T-cell (primary cell): ENCODE results near the gene TRIP13. TPM values are rescaled to one million over a fixed set of nuclear protein-coding genes. Genes with fewer than 3 reads are reported as not detected.

Source experiments
- ATAC-seq, 4 experiments: fragments of 200-7000 bp in 3 of 4; fragments of 150-1000 bp in 1 of 4; cut with Tn5 transposase; replicated peaks in 1 of 4; 1 replicate in 3 of 4; 2 replicates in 1 of 4; pipeline ENCODE4 v1.10.0; 2021; ENCODE audit warnings: moderate library complexity in 3 of 4, mild to moderate bottlenecking in 2 of 4, moderate number of reproducible peaks in 1 of 4
- CTCF ChIA-PET, 2 donors: fragments of 300-600 bp; sonication (Branson Sonifier 250); formaldehyde crosslinking; loops; one replicate each; lab custom pipeline; 2022; ENCODE audit warnings: antibody characterized with exemption in 2 of 2; lab: Charles Lee
- POLR2A ChIA-PET, 2 donors: fragments of 300-600 bp; sonication (Branson Sonifier 250); formaldehyde crosslinking; loops; one replicate each; lab custom pipeline; 2022; ENCODE audit warnings: antibody characterized with exemption in 2 of 2; lab: Charles Lee
- DNase-seq, 35 experiments: peaks; one replicate each; pipeline versions ENCODE4 v3.0.0 to v3.0.0-alpha.2; 2013 to 2023
- H3K27ac ChIP-seq: one replicate; pipeline ENCODE4 v1.5.1; 2013; ENCODE audit warnings: low read length
- H3K27me3 ChIP-seq, 2 experiments: replicated peaks in 1 of 2; 1 replicate in 1 of 2; 2 replicates in 1 of 2; pipeline versions ENCODE4 v1.6.1 to v1.7.0; 2013; ENCODE audit warnings: low read length in 1 of 2, mixed read lengths in 1 of 2; ENCODE audit not compliant: control insufficient read depth in 2 of 2, insufficient read depth in 2 of 2; ENCODE audit errors: extremely low read depth in 1 of 2
- H3K36me3 ChIP-seq, 2 donors: 1 replicate in 1 of 2; 2 replicates in 1 of 2; pipeline versions ENCODE4 v1.6.1 to v1.7.0; 2013; ENCODE audit warnings: low read length in 1 of 2; ENCODE audit not compliant: control insufficient read depth in 2 of 2, insufficient read depth in 1 of 2; ENCODE audit errors: extremely low read depth in 1 of 2
- H3K4me1 ChIP-seq, 2 experiments: 1 replicate in 1 of 2; 2 replicates in 1 of 2; pipeline versions ENCODE4 v1.6.1 to v1.7.0; 2013; ENCODE audit warnings: low read length in 2 of 2, mixed read lengths in 1 of 2; ENCODE audit not compliant: insufficient read depth in 2 of 2, control insufficient read depth in 1 of 2; ENCODE audit errors: extremely low read depth in 1 of 2
- H3K4me3 ChIP-seq, 2 donors: 1 replicate in 1 of 2; 2 replicates in 1 of 2; pipeline versions ENCODE4 v1.5.1 to v1.7.0; 2013; ENCODE audit warnings: mild to moderate bottlenecking in 2 of 2, low read length in 1 of 2, moderate library complexity in 1 of 2; ENCODE audit not compliant: control insufficient read depth in 1 of 2; ENCODE audit errors: extremely low read depth in 1 of 2
- H3K9me3 ChIP-seq: 2 replicates; pipeline ENCODE4 v1.7.0; 2013
- H3K27ac Mint-ChIP-seq, 2 donors: one replicate each; pipeline ENCODE4 v1.8.0; 2020 to 2021; ENCODE audit warnings: mild to moderate bottlenecking in 2 of 2, mixed read lengths in 2 of 2
- H3K27me3 Mint-ChIP-seq, 2 donors: one replicate each; pipeline ENCODE4 v1.8.0; 2021 to 2022; ENCODE audit warnings: mixed read lengths in 2 of 2
- H3K36me3 Mint-ChIP-seq: one replicate; pipeline ENCODE4 v1.8.0; 2021; ENCODE audit warnings: mixed read lengths
- H3K4me1 Mint-ChIP-seq, 3 donors: one replicate each; pipeline ENCODE4 v1.8.0; 2020 to 2022; ENCODE audit warnings: mixed read lengths in 3 of 3, mild to moderate bottlenecking in 1 of 3
- H3K4me3 Mint-ChIP-seq, 3 donors: one replicate each; pipeline ENCODE4 v1.8.0; 2020 to 2022; ENCODE audit warnings: mild to moderate bottlenecking in 3 of 3, mixed read lengths in 3 of 3, moderate library complexity in 3 of 3
- H3K9me3 Mint-ChIP-seq, 3 donors: one replicate each; pipeline ENCODE4 v1.8.0; 2020 to 2022; ENCODE audit warnings: mixed read lengths in 3 of 3
- WGBS: methylation state at CpG from one replicate; pipeline ENCODE4 v1.1.5; 2013; ENCODE audit warnings: missing lambda C conversion rate; ENCODE audit not compliant: insufficient coverage; 5-methylcytosine and 5-hydroxymethylcytosine counted together
- total RNA-seq, 35 experiments: library from RNA in 6 of 35; stranded (reverse) in 6 of 35; fragments of 120-200 nt in 1 of 35; gene quantifications; one replicate each; pipeline versions ENCODE4 v1.2.1 to v1.2.4 and lab custom pipeline; 2013 to 2026

Gene TRIP13
- total RNA-seq, 5 donors from 2014 or later (not counting 1 experiment from before 2014, with no cell fraction given) = 0.66 to 1.3 (median 0.95) TPM

GRCh38 chr5:944992-945685 is 52.5 kb downstream of the TRIP13 start:
- no peak overlapping the region for H3K4me3 Mint-ChIP-seq
- no peaks in the 10 kb centered on the region for H3K36me3 Mint-ChIP-seq
- no peaks in the 10 kb centered on the region for H3K4me1 ChIP-seq
- WGBS = 77% methylated on average over 8 of the region's 12 CpGs
- H3K9me3 ChIP-seq = no peaks in the 10 kb centered on the region
- no peak overlapping the region for H3K4me3 ChIP-seq
- ATAC-seq (no peak), DNase-seq (no peak)
- H3K27me3 ChIP-seq = peaks cover 0 to 60% of the 10 kb centered on the region in 2 experiments
- no peaks in the 10 kb centered on the region for H3K36me3 ChIP-seq
- H3K27ac Mint-ChIP-seq = no peak overlapping the region
- no peaks in the 10 kb centered on the region for H3K9me3 Mint-ChIP-seq
- H3K27ac ChIP-seq = no peak overlapping the region
- H3K4me1 Mint-ChIP-seq = no peaks in the 10 kb centered on the region
- POLR2A ChIA-PET = no interaction called here
- CTCF ChIA-PET = no interaction called here
- peaks cover 38 to 68% of the 10 kb centered on the region in 2 donors for H3K27me3 Mint-ChIP-seq

GRCh38 chr5:945691-946551 is 53.2 kb downstream of the TRIP13 start:
- Histone ChIP-seq H3K27ac (no peak overlapping the region), H3K4me3 (no peak overlapping the region), H3K27me3 (peaks cover 0 to 60% of the 10 kb centered on the region in 2 experiments), H3K36me3 (no peaks in the 10 kb centered on the region), H3K9me3 (no peaks in the 10 kb centered on the region), H3K4me1 (no peaks in the 10 kb centered on the region)
- no peaks in the 10 kb centered on the region for H3K36me3 Mint-ChIP-seq
- H3K4me1 Mint-ChIP-seq = no peaks in the 10 kb centered on the region
- ATAC-seq = no peak
- H3K27ac Mint-ChIP-seq = no peak overlapping the region
- ChIA-PET POLR2A (no interaction called here), CTCF (no interaction called here)
- H3K9me3 Mint-ChIP-seq = no peaks in the 10 kb centered on the region
- peaks cover 43 to 74% of the 10 kb centered on the region in 2 donors for H3K27me3 Mint-ChIP-seq
- 44% methylated on average over 22 of the region's 24 CpGs for WGBS
- no peak overlapping the region for H3K4me3 Mint-ChIP-seq
- DNase-seq = no peak

- Histone ChIP-seq H3K4me3 (no peak overlapping the region), H3K27me3 (peaks cover 0 to 71% of the 10 kb centered on the region in 2 experiments), H3K36me3 (no peaks in the 10 kb centered on the region), H3K27ac (no peak overlapping the region), H3K9me3 (no peaks in the 10 kb centered on the region), H3K4me1 (no peaks in the 10 kb centered on the region)
- ChIA-PET CTCF (no interaction called here), POLR2A (no interaction called here)
- no peak overlapping the region for H3K4me3 Mint-ChIP-seq
- ATAC-seq (no peak), DNase-seq (no peak)
- H3K27me3 Mint-ChIP-seq = peaks cover 45 to 73% of the 10 kb centered on the region in 2 donors
- WGBS = 84% methylated on average over 22 of the region's 30 CpGs
- H3K36me3 Mint-ChIP-seq = no peaks in the 10 kb centered on the region
- H3K4me1 Mint-ChIP-seq = no peaks in the 10 kb centered on the region
- H3K9me3 Mint-ChIP-seq = no peaks in the 10 kb centered on the region
- H3K27ac Mint-ChIP-seq = no peak overlapping the region
Observed at GRCh38 chr5:946720-947625, 54.3 kb downstream of the TRIP13 start.

- ATAC-seq (no peak), DNase-seq (no peak)
- H3K4me1 Mint-ChIP-seq = no peaks in the 10 kb centered on the region
- H3K36me3 ChIP-seq = no peaks in the 10 kb centered on the region
- no peak overlapping the region for H3K27ac ChIP-seq
- no peaks in the 10 kb centered on the region for H3K9me3 Mint-ChIP-seq
- H3K4me1 ChIP-seq = no peaks in the 10 kb centered on the region
- no peaks in the 10 kb centered on the region for H3K9me3 ChIP-seq
- H3K4me3 Mint-ChIP-seq = no peak overlapping the region
- H3K27me3 Mint-ChIP-seq = peaks cover 40 to 74% of the 10 kb centered on the region in 2 donors
- H3K27me3 ChIP-seq = peaks cover 0 to 79% of the 10 kb centered on the region in 2 experiments
- POLR2A ChIA-PET = no interaction called here
- no peaks in the 10 kb centered on the region for H3K36me3 Mint-ChIP-seq
- 54% methylated on average over 13 of the region's 19 CpGs for WGBS
- CTCF ChIA-PET = no interaction called here
- H3K4me3 ChIP-seq = no peak overlapping the region
- no peak overlapping the region for H3K27ac Mint-ChIP-seq
Observed at GRCh38 chr5:947626-948471, 55.2 kb downstream of the TRIP13 start.

GRCh38 chr5:948472-949274 is 56.0 kb downstream of the TRIP13 start:
- Histone ChIP-seq H3K9me3 (no peaks in the 10 kb centered on the region), H3K4me3 (no peak overlapping the region), H3K36me3 (no peaks in the 10 kb centered on the region), H3K27ac (no peak overlapping the region), H3K27me3 (peaks cover 0 to 84% of the 10 kb centered on the region in 2 experiments), H3K4me1 (no peaks in the 10 kb centered on the region)
- WGBS = 78% methylated on average over 18 of the region's 19 CpGs
- peaks cover 39 to 74% of the 10 kb centered on the region in 2 donors for H3K27me3 Mint-ChIP-seq
- no peaks in the 10 kb centered on the region for H3K36me3 Mint-ChIP-seq
- ATAC-seq = no peak
- no peaks in the 10 kb centered on the region for H3K4me1 Mint-ChIP-seq
- ChIA-PET CTCF (interaction anchor here in 1 of 2 donors (0.5 kb wide), 1 partner anchor 72 kb away, joined by 7 read pairs; no protein-coding TSS in a partner anchor), POLR2A (no interaction called here)
- no peaks in the 10 kb centered on the region for H3K9me3 Mint-ChIP-seq
- H3K27ac Mint-ChIP-seq = no peak overlapping the region
- no peak overlapping the region for H3K4me3 Mint-ChIP-seq
- DNase-seq = no peak
